ENCODE data around the gene NAPSA.
"Not testable (repeated sequence)": the region's sequence is repeated elsewhere in the genome, so short reads cannot be mapped to it uniquely, and the experiment has no call there.

DNA sequence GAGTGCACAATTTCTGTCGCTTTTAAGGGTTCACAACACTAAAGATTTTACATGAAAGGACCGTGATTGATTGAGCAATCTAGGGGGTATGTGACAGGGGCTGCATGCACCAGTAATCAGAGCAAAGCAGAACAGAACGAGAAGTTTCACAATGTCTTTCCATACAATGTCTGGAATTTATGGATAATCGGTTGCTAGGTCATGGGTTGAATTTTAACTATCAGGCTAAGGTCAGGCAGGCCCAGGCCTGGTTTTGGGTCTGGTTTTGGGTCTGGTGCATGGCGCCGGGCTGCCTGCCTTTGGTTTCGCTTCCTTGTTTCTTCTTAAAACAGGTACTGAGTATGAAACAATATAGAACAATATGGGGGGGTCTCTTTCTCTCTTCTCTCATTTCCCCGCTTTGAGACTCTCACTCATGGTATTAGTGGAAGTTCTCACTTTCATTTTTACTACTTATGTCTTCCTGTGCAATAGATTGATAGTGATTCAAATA lies 18.3 kb downstream of the NAPSA start:
- TF ChIP-seq CTCF (optimal IDR thresholded peaks at IDR 0.05 in 1 of 3, IDR thresholded peaks at IDR 0.05 in 1 of 3, conservative IDR thresholded peaks at IDR 0.05 in 1 of 3; ENCODE audit: extremely low read depth in 1 of 3, insufficient read depth in 2 of 3, low read length in 3 of 3); EZH2 (IDR thresholded peaks at IDR 0.05; ENCODE audit: low read length): not testable (repeated sequence)
